Mammary epithelial cell (primary cell): ENCODE measurements around the gene CIPC.

Experiments used
- CTCF ChIP-seq, 2 donors: IDR thresholded peaks in 1 of 2; conservative IDR thresholded peaks in 1 of 2; 2 replicates each; pipeline ENCODE4 v1.5.1; 2011 to 2012; ENCODE audit warnings: inconsistent platforms in 2 of 2, low read length in 2 of 2, mild to moderate bottlenecking in 2 of 2, control low read depth in 1 of 2, low read depth in 1 of 2; ENCODE audit not compliant: insufficient read depth in 1 of 2; ENCODE audit errors: extremely low read depth in 1 of 2
- EZH2 ChIP-seq: IDR thresholded peaks from 2 replicates; pipeline ENCODE4 v1.6.1; 2012; ENCODE audit warnings: low read length, inconsistent platforms, borderline replicate concordance

- TF ChIP-seq CTCF (conservative IDR thresholded peaks at IDR 0.05 in 1 of 2, IDR thresholded peaks at IDR 0.05 in 1 of 2; ENCODE audit: extremely low read depth in 1 of 2, insufficient read depth in 1 of 2, low read depth in 1 of 2, low read length in 2 of 2), result peak in 1 of 2 donors; percentile 52
- no peak for TF ChIP-seq EZH2
Observed at GRCh38 chr14:77139540-77140358, 41.7 kb downstream of the CIPC start.
